Measurements from ENCODE around the gene PDK2. TPM values are rescaled to one million over a fixed set of nuclear protein-coding genes. Genes with fewer than 3 reads are reported as not detected.

Gene PDK2
- total and polyA plus RNA-seq, 2 of the 4 experiments (the other 2 are of a cell fraction) = 26.7 to 104 TPM

GRCh38 chr17:50146230-50146926 is 51.2 kb downstream of the PDK2 start:
- no peaks in the 10 kb centered on the region for H3K27me3 ChIP-seq (ENCODE audit: control insufficient read depth, insufficient read depth, low read length)
- BruUV-seq (replicated peaks) = no TSS peak
- H4K91ac ChIP-seq (ENCODE audit: insufficient read depth, low read depth, low read length) = no peak overlapping the region
- no peak overlapping the region for H3K27ac ChIP-seq (ENCODE audit: insufficient read depth, low read length)
- H4K5ac ChIP-seq (ENCODE audit: low read depth, low read length) = no peak overlapping the region
- H2BK5ac ChIP-seq (ENCODE audit: low read depth, low read length, poor library complexity, severe bottlenecking) = no peak overlapping the region
- H3K56ac ChIP-seq (ENCODE audit: extremely low read depth, insufficient read depth, low read length) = no peak overlapping the region
- H3K14ac ChIP-seq (replicated peaks; ENCODE audit: low read depth, low read length) = peak overlapping the region; percentile 65
- peaks cover 75% of the 10 kb centered on the region for H4K20me1 ChIP-seq (ENCODE audit: insufficient read depth, low read length)
- H2BK120ac ChIP-seq (ENCODE audit: low read depth, low read length) = no peak overlapping the region
- H3K9me1 ChIP-seq (ENCODE audit: insufficient read depth, low read length) = peaks cover 2% of the 10 kb centered on the region; the same call in 1 of the 2 replicates
- no peak overlapping the region for H4K8ac ChIP-seq (ENCODE audit: low read depth in 2 of 2, low read length in 2 of 2)
- DNase-seq = no peak
- H3K4me3 ChIP-seq (ENCODE audit: insufficient read depth, low read depth, low read length) = peak overlapping the region; percentile 86; the same call in 1 of the 2 replicates
- ChIA-PET CTCF (interaction anchor here (1.3 kb wide), 1 partner anchor 15 kb away, joined by 6 read pairs; no protein-coding TSS in a partner anchor), POLR2A (ENCODE audit: unreplicated experiment) (no interaction called here)
- peak overlapping the region; percentile 52 for H3K4ac ChIP-seq (ENCODE audit: low read depth, low read length)
- ATAC-seq (ENCODE audit: low read depth) = no peak
- 87% methylated on average over 2 of the region's 10 CpGs; no CpG with 5 or more reads in 1 of the 2 experiments for WGBS, 2 experiments (ENCODE audit: extremely low coverage in 2 of 2, insufficient read length in 1 of 2)
- H3K23ac ChIP-seq (ENCODE audit: low read depth, low read length) = peak overlapping the region; percentile 69
- H3K4me1 ChIP-seq (ENCODE audit: control insufficient read depth, insufficient read depth, low read length) = peaks cover 22% of the 10 kb centered on the region
- peak overlapping the region; percentile 33 for H2AFZ ChIP-seq (replicated peaks; ENCODE audit: low read length, poor library complexity)
- intact Hi-C loops (cut with micrococcal nuclease) = no loop called here
- no peak overlapping the region for H3K18ac ChIP-seq (ENCODE audit: low read depth, low read length)
- in situ Hi-C loops (cut with MboI; ENCODE audit: low sequenced_read_pairs) = no loop called here
- H3K9ac ChIP-seq (ENCODE audit: low read depth, low read length) = peak overlapping the region; percentile 20; the same call in 1 of the 2 replicates
- H2BK15ac ChIP-seq (ENCODE audit: low read depth, low read length) = no peak overlapping the region
- peak overlapping the region; percentile 96 for H3K4me2 ChIP-seq (ENCODE audit: low read depth, low read length)
- dilution Hi-C loops (cut with HindIII; ENCODE audit: low sequenced_read_pairs, unreplicated experiment) = no loop called here
- TF ChIP-seq MAZ (IDR thresholded peaks at IDR 0.05; ENCODE audit: borderline replicate concordance, low read depth, low read length) (no peak), MXI1 (IDR thresholded peaks at IDR 0.05; ENCODE audit: borderline replicate concordance, low read depth, low read length) (no peak), CTCF (conservative IDR thresholded peaks at IDR 0.05; ENCODE audit: low read depth, low read length) (no peak; the same call in 1 of the 2 replicates), FOS (IDR thresholded peaks at IDR 0.05; ENCODE audit: low read depth, low read length) (no peak), BHLHE40 (IDR thresholded peaks at IDR 0.05; ENCODE audit: low read depth, low read length) (no peak), RAD21 (IDR thresholded peaks at IDR 0.05; ENCODE audit: low read length) (no peak), MAFK (IDR thresholded peaks at IDR 0.05; ENCODE audit: low read depth, low read length) (no peak), SMC3 (IDR thresholded peaks at IDR 0.05; ENCODE audit: low read depth, low read length) (no peak), CEBPB (IDR thresholded peaks at IDR 0.05; ENCODE audit: low read depth, low read length) (no peak), RCOR1 (IDR thresholded peaks at IDR 0.05; ENCODE audit: insufficient replicate concordance, low read length) (no peak), CHD1 (IDR thresholded peaks at IDR 0.05; ENCODE audit: low read depth, low read length) (no peak), NFE2L2 (IDR thresholded peaks at IDR 0.05; ENCODE audit: low read depth, low read length) (no peak)
- TF ChIP-seq, protein P1, sequence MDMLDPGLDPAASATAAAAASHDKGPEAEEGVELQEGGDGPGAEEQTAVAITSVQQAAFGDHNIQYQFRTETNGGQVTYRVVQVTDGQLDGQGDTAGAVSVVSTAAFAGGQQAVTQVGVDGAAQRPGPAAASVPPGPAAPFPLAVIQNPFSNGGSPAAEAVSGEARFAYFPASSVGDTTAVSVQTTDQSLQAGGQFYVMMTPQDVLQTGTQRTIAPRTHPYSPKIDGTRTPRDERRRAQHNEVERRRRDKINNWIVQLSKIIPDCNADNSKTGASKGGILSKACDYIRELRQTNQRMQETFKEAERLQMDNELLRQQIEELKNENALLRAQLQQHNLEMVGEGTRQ (IDR thresholded peaks at IDR 0.05; ENCODE audit: low read depth, low read length) = no peak
- H2AK5ac ChIP-seq (ENCODE audit: low read depth, low read length) = peak overlapping the region; percentile 50; the same call in 1 of the 2 replicates
- peaks cover 38% of the 10 kb centered on the region for H3K36me3 ChIP-seq (ENCODE audit: control insufficient read depth, insufficient read depth, low read length)
- no peaks in the 10 kb centered on the region for H3K9me3 ChIP-seq (ENCODE audit: control insufficient read depth, insufficient read depth, low read length)
- H3K79me1 ChIP-seq (ENCODE audit: low read depth in 1 of 2, low read length in 2 of 2) = peaks cover 9 to 74% of the 10 kb centered on the region in 2 experiments
- no peak overlapping the region for H2BK20ac ChIP-seq (ENCODE audit: low read depth, low read length)
- H2AK9ac ChIP-seq (replicated peaks; ENCODE audit: low read depth, low read length, poor library complexity) = peak overlapping the region; percentile 80
